SU-DHL-6 (cell line): ENCODE data around the gene S100A7A.
"Not testable (repeated sequence)": the region's sequence is repeated elsewhere in the genome, so short reads cannot be mapped to it uniquely, and the experiment has no call there.

Source experiments
- H2AFZ ChIP-seq: fragments of 200-600 bp; sonication (generic); 2 replicates; pipeline ENCODE4 v1.6.1; 2014; ENCODE audit warnings: low read depth, mild to moderate bottlenecking, moderate library complexity, mixed read lengths, antibody characterized with exemption, low read length; ENCODE audit not compliant: severe bottlenecking
- H3F3A ChIP-seq: fragments of 200-600 bp; shearing (Covaris generic); 2 replicates; pipeline ENCODE4 v1.6.0; 2016; ENCODE audit warnings: antibody characterized with exemption, mild to moderate bottlenecking; ENCODE audit not compliant: insufficient read depth
- H3K27ac ChIP-seq: fragments of 200-600 bp; sonication (generic); 2 replicates; pipeline ENCODE4 v1.5.1; 2016; ENCODE audit warnings: low read depth, mild to moderate bottlenecking, low read length, moderate library complexity, mixed read lengths
- H3K27me3 ChIP-seq: fragments of 200-600 bp; sonication (generic), shearing (Covaris generic); 2 replicates; pipeline ENCODE4 v1.6.0; 2014; ENCODE audit warnings: mild to moderate bottlenecking, low read length
- H3K36me3 ChIP-seq: fragments of 200-600 bp; sonication (generic); 2 replicates; pipeline ENCODE4 v1.6.1; 2014; ENCODE audit warnings: mild to moderate bottlenecking, low read length, mixed read lengths
- H3K4me2 ChIP-seq: fragments of 300-600, 200-600 bp; shearing (Covaris generic), sonication (generic); 2 replicates; pipeline ENCODE4 v1.6.0; 2014; ENCODE audit warnings: low read length, low read depth, mild to moderate bottlenecking; ENCODE audit not compliant: poor library complexity, severe bottlenecking
- H3K4me3 ChIP-seq: fragments of 200-600 bp; sonication (generic); 2 replicates; pipeline ENCODE4 v1.5.1; 2014; ENCODE audit warnings: antibody characterized with exemption, low read length, mild to moderate bottlenecking, mixed read lengths; ENCODE audit not compliant: insufficient read depth, poor library complexity, severe bottlenecking
- H3K79me2 ChIP-seq: fragments of 200-600 bp; sonication (generic); 2 replicates; pipeline ENCODE4 v1.6.1; 2014; ENCODE audit warnings: mild to moderate bottlenecking, low read length, moderate library complexity; ENCODE audit not compliant: insufficient read depth
- H3K9ac ChIP-seq: fragments of 200-600 bp; sonication (generic); 2 replicates; pipeline ENCODE4 v1.7.0; 2014; ENCODE audit warnings: mild to moderate bottlenecking, low read length
- H3K9me2 ChIP-seq: fragments of 200-600 bp; sonication (generic); replicated peaks from 2 replicates; pipeline ENCODE4 v1.6.1; 2014; ENCODE audit warnings: low read length; ENCODE audit not compliant: insufficient read depth
- H3K9me3 ChIP-seq: fragments of 200-600 bp; sonication (generic); 2 replicates; pipeline ENCODE4 v1.6.1; 2014; ENCODE audit warnings: low read length, mixed read lengths; ENCODE audit not compliant: insufficient read depth
- H4K20me1 ChIP-seq: fragments of 200-600 bp; sonication (generic); 2 replicates; pipeline ENCODE4 v1.6.1; 2014; ENCODE audit warnings: low read depth, mild to moderate bottlenecking, antibody characterized with exemption, low read length, moderate library complexity, mixed read lengths
- EZH2phosphoT487 ChIP-seq: fragments of 200-600 bp; sonication (generic), shearing (Covaris generic); conservative IDR thresholded peaks from 2 replicates; pipeline ENCODE4 v1.6.1; 2018; ENCODE audit warnings: mild to moderate bottlenecking, antibody characterized with exemption, low read length, moderate library complexity, mixed read lengths
- TF ChIP-seq, protein P1 (sequence below): fragments of 200-600 bp; sonication (generic); IDR thresholded peaks from one replicate; pipeline ENCODE4 v1.5.1; 2017; ENCODE audit warnings: antibody characterized with exemption, mild to moderate bottlenecking, low read length, moderate library complexity; ENCODE audit not compliant: insufficient read depth, poor library complexity, severe bottlenecking

S100A7A gene

DNA sequence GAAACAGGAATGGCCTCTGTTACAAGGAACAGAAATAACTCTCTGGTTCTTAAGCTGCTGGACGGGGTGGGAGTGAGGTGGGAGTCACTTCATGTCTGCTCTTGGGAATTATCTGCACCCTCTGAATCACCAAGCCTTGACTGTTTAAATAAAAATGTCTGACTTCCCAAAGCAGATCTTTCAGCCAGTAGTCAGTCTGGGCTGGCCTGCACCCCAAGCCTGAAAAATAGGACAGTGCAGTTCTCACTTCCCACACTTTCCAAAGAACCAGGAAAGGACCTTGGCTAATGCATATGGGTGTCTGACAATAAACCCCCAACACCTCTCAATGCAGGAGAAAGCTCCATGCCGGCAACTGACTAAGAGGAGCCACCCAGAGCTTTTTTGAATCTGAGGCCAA, 43.3 kb downstream of the S100A7A start:
- Histone ChIP-seq H3K4me3 (no peak overlapping the region), H3F3A (no peaks in the 10 kb centered on the region), H3K79me2 (no peaks in the 10 kb centered on the region), H2AFZ (no peak overlapping the region), H3K4me2 (no peak overlapping the region), H3K27me3 (no peaks in the 10 kb centered on the region), H3K27ac (no peak overlapping the region), H3K9me3 (no peaks in the 10 kb centered on the region), H4K20me1 (no peaks in the 10 kb centered on the region), H3K9me2 (no peaks in the 10 kb centered on the region), H3K36me3 (no peaks in the 10 kb centered on the region), H3K9ac (no peak overlapping the region)
- TF ChIP-seq, protein P1, sequence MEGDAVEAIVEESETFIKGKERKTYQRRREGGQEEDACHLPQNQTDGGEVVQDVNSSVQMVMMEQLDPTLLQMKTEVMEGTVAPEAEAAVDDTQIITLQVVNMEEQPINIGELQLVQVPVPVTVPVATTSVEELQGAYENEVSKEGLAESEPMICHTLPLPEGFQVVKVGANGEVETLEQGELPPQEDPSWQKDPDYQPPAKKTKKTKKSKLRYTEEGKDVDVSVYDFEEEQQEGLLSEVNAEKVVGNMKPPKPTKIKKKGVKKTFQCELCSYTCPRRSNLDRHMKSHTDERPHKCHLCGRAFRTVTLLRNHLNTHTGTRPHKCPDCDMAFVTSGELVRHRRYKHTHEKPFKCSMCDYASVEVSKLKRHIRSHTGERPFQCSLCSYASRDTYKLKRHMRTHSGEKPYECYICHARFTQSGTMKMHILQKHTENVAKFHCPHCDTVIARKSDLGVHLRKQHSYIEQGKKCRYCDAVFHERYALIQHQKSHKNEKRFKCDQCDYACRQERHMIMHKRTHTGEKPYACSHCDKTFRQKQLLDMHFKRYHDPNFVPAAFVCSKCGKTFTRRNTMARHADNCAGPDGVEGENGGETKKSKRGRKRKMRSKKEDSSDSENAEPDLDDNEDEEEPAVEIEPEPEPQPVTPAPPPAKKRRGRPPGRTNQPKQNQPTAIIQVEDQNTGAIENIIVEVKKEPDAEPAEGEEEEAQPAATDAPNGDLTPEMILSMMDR, result no peak
- no peak for TF ChIP-seq EZH2phosphoT487

DNA sequence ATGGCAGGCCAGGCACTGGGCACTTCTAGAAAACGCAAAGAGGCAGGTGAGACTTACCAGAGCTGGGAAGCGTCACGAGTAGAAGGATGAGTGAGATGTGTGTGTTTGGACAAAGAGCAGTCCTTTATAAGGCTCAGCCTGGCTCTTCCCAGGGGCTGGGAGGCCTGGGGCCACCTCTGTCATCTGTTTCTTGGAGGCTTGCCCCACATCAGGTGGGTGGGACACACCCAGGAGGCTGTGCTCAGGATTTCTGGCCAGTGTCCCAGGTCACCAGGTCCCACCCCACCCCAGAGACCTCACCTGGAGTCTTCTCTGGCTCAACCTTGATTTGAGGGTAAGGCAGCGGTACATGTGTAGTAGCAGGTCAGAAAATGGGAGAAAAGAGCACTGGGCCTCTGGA, 44.2 kb downstream of the S100A7A start, which contains the start of gene S100A7:
Gene S100A7, minus strand, starts transcription at position 101 of the 400 bp plus-strand sequence. CDS start 1,638 bp downstream, outside the sequence.
- Histone ChIP-seq H3K79me2 (no peaks in the 10 kb centered on the region), H3K9me2 (no peaks in the 10 kb centered on the region), H3K27ac (no peak within 1 kb of the TSS), H3K4me3 (no peak within 1 kb of the TSS), H3K9ac (no peak within 1 kb of the TSS), H3F3A (no peaks in the 10 kb centered on the region), H3K9me3 (no peaks in the 10 kb centered on the region), H3K36me3 (no peaks in the 10 kb centered on the region), H3K27me3 (no peaks in the 10 kb centered on the region), H4K20me1 (no peaks in the 10 kb centered on the region), H3K4me2 (no peak within 1 kb of the TSS), H2AFZ (no peak within 1 kb of the TSS)
- no peak for TF ChIP-seq EZH2phosphoT487
- TF ChIP-seq, protein P1, result no peak

DNA sequence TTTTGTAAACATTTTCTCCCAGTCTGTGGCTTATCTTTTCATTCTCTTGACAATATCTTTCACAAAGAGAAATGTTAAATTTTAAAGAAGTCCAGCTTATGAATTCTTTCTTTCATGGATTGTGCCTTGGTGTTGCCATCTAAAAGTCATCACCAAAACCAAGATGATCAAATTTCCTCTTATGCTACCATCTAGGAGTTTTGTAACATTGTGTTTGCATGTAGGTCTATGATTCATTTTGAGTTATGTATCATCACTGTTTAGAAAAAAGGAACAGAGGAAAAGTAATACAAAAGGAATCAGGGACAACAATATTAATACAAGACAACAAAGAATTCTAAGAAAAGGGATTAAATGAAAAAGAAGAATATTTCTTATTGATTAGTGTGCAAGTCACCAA, 46.4 kb downstream of the S100A7A start:
- H4K20me1 ChIP-seq, H3K4me2 ChIP-seq, H2AFZ ChIP-seq, H3K9me2 ChIP-seq, H3K79me2 ChIP-seq, H3K4me3 ChIP-seq, H3K9ac ChIP-seq, H3K9me3 ChIP-seq, H3F3A ChIP-seq, H3K36me3 ChIP-seq, H3K27me3 ChIP-seq, H3K27ac ChIP-seq: not testable (repeated sequence)

DNA sequence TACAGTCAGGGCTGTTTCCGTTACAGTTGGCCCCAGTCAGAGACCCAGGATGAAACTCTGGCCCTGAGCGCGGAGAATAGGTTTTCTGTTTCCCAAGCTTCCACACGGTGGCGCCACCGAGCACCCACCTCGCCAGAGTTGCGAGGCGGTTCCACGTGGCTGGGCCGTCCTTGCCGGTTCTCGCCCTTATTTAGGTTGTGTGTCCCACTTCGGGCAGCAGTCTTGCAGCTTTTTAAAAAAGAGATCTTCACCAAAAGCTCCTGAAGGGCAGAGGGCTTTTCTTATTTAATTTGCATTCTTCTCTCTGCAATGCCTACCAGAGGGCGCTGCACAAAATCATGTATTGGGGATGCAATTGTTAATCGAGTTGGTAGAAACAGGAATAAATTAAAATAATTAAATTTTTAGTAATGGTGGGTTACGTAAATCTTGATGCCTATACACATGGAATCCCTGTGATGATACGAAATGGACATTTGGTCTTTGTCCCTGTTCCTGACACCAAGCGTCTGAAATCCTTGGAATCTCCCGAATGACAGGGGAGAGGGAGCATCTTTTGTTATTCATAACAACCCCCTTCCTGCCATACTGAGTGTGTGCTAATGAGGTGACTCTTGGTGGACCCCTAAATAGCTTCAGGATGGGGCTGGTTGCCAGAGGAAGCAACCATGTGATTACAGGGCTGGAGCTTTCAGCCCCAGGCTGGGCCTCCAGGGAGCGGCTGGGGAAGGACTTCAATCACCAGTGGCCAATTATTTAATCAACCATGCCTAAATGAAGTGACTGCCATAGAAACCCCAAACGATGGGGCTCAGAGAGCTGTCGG, 49.7 kb downstream of the S100A7A start:
- Histone ChIP-seq H3F3A (no peaks in the 10 kb centered on the region), H3K4me3 (no peak overlapping the region), H3K27me3 (no peaks in the 10 kb centered on the region), H3K9me3 (0 out of 2 replicates have a peak, but pooled peaks cover 2% of the 10 kb centered on the region), H3K79me2 (no peaks in the 10 kb centered on the region), H3K27ac (no peak overlapping the region), H3K9ac (no peak overlapping the region), H4K20me1 (no peaks in the 10 kb centered on the region), H2AFZ (no peak overlapping the region), H3K36me3 (no peaks in the 10 kb centered on the region), H3K9me2 (no peaks in the 10 kb centered on the region), H3K4me2 (no peak overlapping the region)
- TF ChIP-seq, protein P1, result peak; percentile 72
- no peak for TF ChIP-seq EZH2phosphoT487
